ENCODE results near the gene OTOG.

The OTOG gene

DNA sequence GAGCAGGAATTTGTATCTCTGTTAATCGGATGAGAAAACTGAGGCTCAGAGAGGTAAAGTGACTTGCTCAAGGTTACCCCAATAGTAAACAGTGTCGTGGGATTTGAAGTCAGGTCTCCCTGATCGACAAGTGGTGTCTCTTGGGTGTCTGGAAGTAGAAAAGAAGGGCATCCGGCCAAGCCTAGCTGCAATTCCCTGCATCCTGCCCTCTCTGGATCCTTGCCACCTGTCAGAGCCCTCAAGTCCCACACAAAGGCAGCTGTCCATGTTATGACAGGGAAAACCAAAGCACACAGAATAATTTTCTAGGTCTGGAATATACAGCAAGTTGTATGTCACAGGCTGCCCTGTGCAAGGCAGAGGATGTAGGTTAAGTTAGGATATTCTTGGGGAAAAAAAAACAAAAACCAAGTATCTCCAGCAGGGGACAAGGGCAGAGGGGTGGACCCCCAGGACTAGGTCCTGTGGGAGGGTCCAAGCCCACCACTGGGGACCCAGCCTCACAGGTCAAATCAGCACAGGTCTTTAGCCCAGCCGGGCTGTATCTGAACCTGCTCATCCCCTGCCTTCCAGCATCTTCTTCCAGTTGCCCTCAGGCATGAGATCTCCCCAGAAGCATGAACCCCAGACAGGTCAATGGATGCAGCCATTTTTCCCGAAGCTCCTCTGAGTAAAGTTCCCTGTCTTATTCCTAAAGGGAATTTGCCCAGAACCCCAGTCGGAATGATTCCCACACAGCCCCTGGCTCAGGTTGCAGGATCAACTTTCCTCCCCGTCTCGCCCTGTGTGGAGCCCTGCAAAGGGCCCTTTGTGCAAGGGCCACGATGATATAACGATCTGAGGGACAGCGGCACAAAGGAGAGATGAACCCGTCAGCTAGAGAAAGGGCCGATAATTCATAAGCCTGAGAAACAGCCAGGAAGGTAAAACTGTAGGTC is 17.9 kb upstream of the OTOG start:
- Histone ChIP-seq H4K20me1 (ENCODE audit: insufficient read depth, low read length) (no peaks in the 10 kb centered on the region), H2AFZ (ENCODE audit: low read depth, low read length) (no peak overlapping the region), H3K4me1 (ENCODE audit: insufficient read depth, low read length) (no peaks in the 10 kb centered on the region), H3K9me3 (ENCODE audit: insufficient read depth, low read length, severe bottlenecking) (no peaks in the 10 kb centered on the region), H3K4me3 (ENCODE audit: low read depth in 1 of 2, low read length in 2 of 2) (no peak overlapping the region), H3K9ac (ENCODE audit: low read depth, low read length) (no peak overlapping the region), H3K27ac (ENCODE audit: low read length) (no peak overlapping the region), H3K79me2 (ENCODE audit: insufficient read depth, low read length) (no peaks in the 10 kb centered on the region), H3K36me3 (ENCODE audit: insufficient read depth, low read length) (no peaks in the 10 kb centered on the region), H3K27me3 (ENCODE audit: insufficient read depth, low read length, poor library complexity) (peaks cover 12% of the 10 kb centered on the region), H3K4me2 (ENCODE audit: insufficient read depth, low read length) (no peak overlapping the region)
- TF ChIP-seq EZH2 (IDR thresholded peaks at IDR 0.05; ENCODE audit: borderline replicate concordance, low read depth, low read length, severe bottlenecking): no peak
- TF ChIP-seq, protein P1, sequence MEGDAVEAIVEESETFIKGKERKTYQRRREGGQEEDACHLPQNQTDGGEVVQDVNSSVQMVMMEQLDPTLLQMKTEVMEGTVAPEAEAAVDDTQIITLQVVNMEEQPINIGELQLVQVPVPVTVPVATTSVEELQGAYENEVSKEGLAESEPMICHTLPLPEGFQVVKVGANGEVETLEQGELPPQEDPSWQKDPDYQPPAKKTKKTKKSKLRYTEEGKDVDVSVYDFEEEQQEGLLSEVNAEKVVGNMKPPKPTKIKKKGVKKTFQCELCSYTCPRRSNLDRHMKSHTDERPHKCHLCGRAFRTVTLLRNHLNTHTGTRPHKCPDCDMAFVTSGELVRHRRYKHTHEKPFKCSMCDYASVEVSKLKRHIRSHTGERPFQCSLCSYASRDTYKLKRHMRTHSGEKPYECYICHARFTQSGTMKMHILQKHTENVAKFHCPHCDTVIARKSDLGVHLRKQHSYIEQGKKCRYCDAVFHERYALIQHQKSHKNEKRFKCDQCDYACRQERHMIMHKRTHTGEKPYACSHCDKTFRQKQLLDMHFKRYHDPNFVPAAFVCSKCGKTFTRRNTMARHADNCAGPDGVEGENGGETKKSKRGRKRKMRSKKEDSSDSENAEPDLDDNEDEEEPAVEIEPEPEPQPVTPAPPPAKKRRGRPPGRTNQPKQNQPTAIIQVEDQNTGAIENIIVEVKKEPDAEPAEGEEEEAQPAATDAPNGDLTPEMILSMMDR (IDR thresholded peaks at IDR 0.05; ENCODE audit: borderline replicate concordance, extremely low read depth, low read length, poor library complexity, severe bottlenecking): no peak
- DNase-seq: no peak
- ATAC-seq (ENCODE audit: insufficient read depth, low read depth): no peak

DNA sequence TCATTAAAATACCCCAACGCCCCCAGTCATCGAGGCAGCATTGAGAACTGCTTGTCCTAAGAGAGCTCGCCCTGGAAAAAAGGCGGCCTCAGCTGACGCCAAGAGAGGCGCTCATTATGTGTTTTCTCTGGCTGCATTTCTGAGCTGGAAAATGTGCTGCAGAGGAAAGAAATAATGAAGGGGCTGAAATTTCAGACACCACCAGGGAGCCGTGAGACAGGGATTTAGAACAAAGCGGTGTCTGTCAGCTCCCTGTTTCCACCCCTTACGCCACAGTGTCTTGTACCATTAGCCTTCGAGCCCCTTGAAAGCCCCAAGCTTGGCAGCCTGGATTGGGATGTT is 17.2 kb upstream of the OTOG start:
- Histone ChIP-seq H3K4me1 (ENCODE audit: insufficient read depth, low read length) (no peaks in the 10 kb centered on the region), H3K9me3 (ENCODE audit: insufficient read depth, low read length, severe bottlenecking) (no peaks in the 10 kb centered on the region), H3K4me2 (ENCODE audit: insufficient read depth, low read length) (no peak overlapping the region), H3K27me3 (ENCODE audit: insufficient read depth, low read length, poor library complexity) (peaks cover 12% of the 10 kb centered on the region), H3K36me3 (ENCODE audit: insufficient read depth, low read length) (no peaks in the 10 kb centered on the region), H3K27ac (ENCODE audit: low read length) (no peak overlapping the region), H3K9ac (ENCODE audit: low read depth, low read length) (no peak overlapping the region), H4K20me1 (ENCODE audit: insufficient read depth, low read length) (no peaks in the 10 kb centered on the region), H2AFZ (ENCODE audit: low read depth, low read length) (no peak overlapping the region), H3K4me3 (ENCODE audit: low read depth in 1 of 2, low read length in 2 of 2) (no peak overlapping the region), H3K79me2 (ENCODE audit: insufficient read depth, low read length) (no peaks in the 10 kb centered on the region)
- no peak for ATAC-seq (ENCODE audit: insufficient read depth, low read depth)
- TF ChIP-seq, protein P1 (IDR thresholded peaks at IDR 0.05; ENCODE audit: borderline replicate concordance, extremely low read depth, low read length, poor library complexity, severe bottlenecking): no peak
- TF ChIP-seq EZH2 (IDR thresholded peaks at IDR 0.05; ENCODE audit: borderline replicate concordance, low read depth, low read length, severe bottlenecking): no peak
- DNase-seq: no peak

DNA sequence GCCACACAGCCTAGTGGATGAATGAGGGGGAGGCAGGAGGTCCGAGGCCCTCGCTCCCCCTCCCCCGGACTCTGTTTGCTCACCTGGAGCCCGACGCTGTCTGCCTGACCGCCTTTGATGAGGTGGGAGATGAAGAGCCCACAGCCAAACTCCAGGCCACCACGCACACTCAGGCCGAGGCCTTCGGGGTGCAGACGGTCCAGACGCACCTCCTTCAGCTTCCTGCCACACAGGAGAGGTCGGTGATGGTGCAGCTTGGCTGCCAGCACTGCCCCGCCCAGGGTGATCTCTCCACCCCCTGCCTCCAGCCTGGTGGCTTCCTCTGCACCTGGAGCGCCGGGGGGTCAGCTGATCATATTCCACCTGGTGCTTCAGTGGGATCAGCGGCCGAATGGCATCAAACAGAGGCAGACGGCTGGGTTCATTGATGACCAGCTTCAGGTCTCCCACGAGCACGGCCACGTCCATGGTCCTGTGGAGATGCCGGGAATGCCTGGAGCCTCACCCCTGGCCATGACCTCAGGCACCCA is 15.9 kb upstream of the OTOG start:
- H4K20me1 ChIP-seq (ENCODE audit: insufficient read depth, low read length): no peaks in the 10 kb centered on the region
- no peak overlapping the region for H3K27ac ChIP-seq (ENCODE audit: low read length)
- no peaks in the 10 kb centered on the region for H3K9me3 ChIP-seq (ENCODE audit: insufficient read depth, low read length, severe bottlenecking)
- ATAC-seq (ENCODE audit: insufficient read depth, low read depth) (no peak), DNase-seq (no peak)
- no peaks in the 10 kb centered on the region for H3K79me2 ChIP-seq (ENCODE audit: insufficient read depth, low read length)
- no peak for TF ChIP-seq EZH2 (IDR thresholded peaks at IDR 0.05; ENCODE audit: borderline replicate concordance, low read depth, low read length, severe bottlenecking)
- TF ChIP-seq, protein P1 (IDR thresholded peaks at IDR 0.05; ENCODE audit: borderline replicate concordance, extremely low read depth, low read length, poor library complexity, severe bottlenecking): no peak
- no peaks in the 10 kb centered on the region for H3K36me3 ChIP-seq (ENCODE audit: insufficient read depth, low read length)
- peaks cover 10% of the 10 kb centered on the region for H3K27me3 ChIP-seq (ENCODE audit: insufficient read depth, low read length, poor library complexity)
- no peaks in the 10 kb centered on the region for H3K4me1 ChIP-seq (ENCODE audit: insufficient read depth, low read length)
- no peak overlapping the region for H3K4me2 ChIP-seq (ENCODE audit: insufficient read depth, low read length)
- no peak overlapping the region for H3K9ac ChIP-seq (ENCODE audit: low read depth, low read length)
- H3K4me3 ChIP-seq (ENCODE audit: low read depth in 1 of 2, low read length in 2 of 2): no peak overlapping the region
- H2AFZ ChIP-seq (ENCODE audit: low read depth, low read length): no peak overlapping the region
